Esophagus squamous epithelium (tissue), 4 donors: ENCODE measurements around the gene CCDC183.
A peak's percentile ranks its signal among the peaks of the same experiment; 100 is the strongest.
"Not testable (repeated sequence)": the region's sequence is repeated elsewhere in the genome, so short reads cannot be mapped to it uniquely, and the experiment has no call there.

Source experiments
- POLR2A ChIP-seq, 4 donors: fragments of 450-650 bp; IDR thresholded peaks; one replicate each; pipeline ENCODE4 v1.6.1; 2017; ENCODE audit warnings: antibody characterized with exemption in 4 of 4, mild to moderate bottlenecking in 4 of 4, moderate library complexity in 3 of 4
- TF ChIP-seq, protein P1 (sequence below), 6 experiments: fragments of 450-650 bp in 4 of 6; fragments of 200-600 bp in 2 of 6; sonication (generic) in 2 of 6; IDR thresholded peaks; one replicate each; pipeline ENCODE4 v1.5.1; 2016 to 2019; ENCODE audit warnings: antibody characterized with exemption in 6 of 6, mild to moderate bottlenecking in 4 of 6, moderate library complexity in 4 of 6

GRCh38 chr9:136760834-136761544 is 35.1 kb upstream of the CCDC183 start:
- TF ChIP-seq, protein P1, sequence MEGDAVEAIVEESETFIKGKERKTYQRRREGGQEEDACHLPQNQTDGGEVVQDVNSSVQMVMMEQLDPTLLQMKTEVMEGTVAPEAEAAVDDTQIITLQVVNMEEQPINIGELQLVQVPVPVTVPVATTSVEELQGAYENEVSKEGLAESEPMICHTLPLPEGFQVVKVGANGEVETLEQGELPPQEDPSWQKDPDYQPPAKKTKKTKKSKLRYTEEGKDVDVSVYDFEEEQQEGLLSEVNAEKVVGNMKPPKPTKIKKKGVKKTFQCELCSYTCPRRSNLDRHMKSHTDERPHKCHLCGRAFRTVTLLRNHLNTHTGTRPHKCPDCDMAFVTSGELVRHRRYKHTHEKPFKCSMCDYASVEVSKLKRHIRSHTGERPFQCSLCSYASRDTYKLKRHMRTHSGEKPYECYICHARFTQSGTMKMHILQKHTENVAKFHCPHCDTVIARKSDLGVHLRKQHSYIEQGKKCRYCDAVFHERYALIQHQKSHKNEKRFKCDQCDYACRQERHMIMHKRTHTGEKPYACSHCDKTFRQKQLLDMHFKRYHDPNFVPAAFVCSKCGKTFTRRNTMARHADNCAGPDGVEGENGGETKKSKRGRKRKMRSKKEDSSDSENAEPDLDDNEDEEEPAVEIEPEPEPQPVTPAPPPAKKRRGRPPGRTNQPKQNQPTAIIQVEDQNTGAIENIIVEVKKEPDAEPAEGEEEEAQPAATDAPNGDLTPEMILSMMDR (IDR thresholded peaks at IDR 0.05) = peak in 4 of 6 experiments; percentile 12 to 54 (median 25)
- TF ChIP-seq POLR2A (IDR thresholded peaks at IDR 0.05) = not testable (repeated sequence)
